Stimulated activated naive CD4-positive, alpha-beta T cell treated with Interleukin-2 at 50 U/mL for 16 hours (primary cell): ENCODE results near the gene ZNF823.
"Not testable (repeated sequence)": the region's sequence is repeated elsewhere in the genome, so short reads cannot be mapped to it uniquely, and the experiment has no call there.

Source experiments
- DNase-seq: peaks from one replicate; lab custom pipeline; 2025; lab: John Stamatoyannopoulos, UW

Gene ZNF823

GRCh38 chr19:11738746-11739620 lies at the start of gene ZNF823:
ZNF823 (minus strand) TSS chr19:11738946; CDS start chr19:11738819, 127 bp downstream.
- peak; percentile 95 for DNase-seq

DNA sequence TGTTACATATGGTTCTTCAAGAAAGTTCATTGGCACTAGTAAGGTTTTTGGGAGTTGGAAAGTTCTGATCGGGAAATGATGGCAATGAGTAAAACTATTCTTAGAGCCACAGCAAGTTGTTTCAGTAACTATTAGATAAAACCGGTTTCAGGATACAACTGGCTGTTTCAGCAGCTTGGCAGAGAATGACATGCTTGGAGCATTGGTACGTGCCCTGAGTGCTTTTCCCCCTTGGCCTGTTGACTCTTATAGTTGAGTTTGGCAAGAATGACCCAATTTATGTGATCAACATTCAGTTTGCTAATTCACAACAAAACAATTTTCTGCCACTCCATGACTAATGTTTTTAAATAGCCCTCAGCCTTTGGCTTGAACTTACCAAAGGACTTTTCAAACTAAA lies 48.8 kb upstream of the ZNF823 start:
- no peak for DNase-seq

- no peak for DNase-seq
These were observed 45.6 kb upstream of the ZNF823 start for GRCh38 chr19:11784356-11784755.

DNA sequence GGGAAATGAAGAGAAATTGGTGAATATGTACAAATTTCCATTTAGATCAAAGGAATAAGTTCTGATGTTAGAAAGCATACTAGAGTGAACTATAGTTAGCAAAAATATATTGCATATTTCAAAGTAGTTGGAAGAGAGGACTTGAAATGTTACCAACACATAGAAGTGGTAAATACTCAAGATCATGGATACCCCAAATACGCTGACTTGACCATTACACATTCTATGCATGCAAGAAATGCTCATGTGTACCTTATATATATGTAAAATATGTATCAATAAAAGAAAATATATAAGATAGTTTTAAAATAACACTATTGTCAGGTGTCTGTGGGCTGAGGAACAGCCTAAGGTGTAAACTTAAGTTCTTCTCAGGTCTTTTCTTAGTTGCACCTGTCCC lies 45.0 kb upstream of the ZNF823 start:
- no peak for DNase-seq

GRCh38 chr19:11781295-11782057 lies 42.7 kb upstream of the ZNF823 start:
- no peak for DNase-seq

GRCh38 chr19:11780431-11781020 lies 41.8 kb upstream of the ZNF823 start:
- no peak for DNase-seq

DNA sequence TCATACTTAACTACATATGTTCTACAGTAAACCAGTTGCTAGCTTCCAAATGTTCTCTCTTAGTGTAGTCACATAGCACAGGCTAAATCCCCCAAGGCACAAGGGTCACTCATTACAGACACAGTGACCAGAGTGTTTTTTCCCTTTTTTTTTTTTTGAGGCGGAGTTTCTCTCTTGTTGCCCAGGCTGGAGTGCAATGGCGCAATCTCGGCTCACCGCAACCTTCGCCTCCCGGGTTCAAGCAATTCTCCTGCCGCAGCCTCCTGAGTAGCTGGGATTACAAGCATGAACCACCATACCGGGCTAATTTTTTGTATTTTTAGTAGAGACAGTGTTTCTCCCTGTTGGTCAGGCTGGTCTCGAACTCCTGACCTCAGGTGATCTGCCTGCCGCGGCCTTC lies 37.9 kb upstream of the ZNF823 start:
- DNase-seq = not testable (repeated sequence)

- DNase-seq = not testable (repeated sequence)
These were observed 32.8 kb upstream of the ZNF823 start for GRCh38 chr19:11771520-11771919.

GRCh38 chr19:11769995-11770394 lies 31.2 kb upstream of the ZNF823 start:
- no peak for DNase-seq

GRCh38 chr19:11767633-11768133 lies 28.9 kb upstream of the ZNF823 start:
- DNase-seq = peak; percentile 11

DNA sequence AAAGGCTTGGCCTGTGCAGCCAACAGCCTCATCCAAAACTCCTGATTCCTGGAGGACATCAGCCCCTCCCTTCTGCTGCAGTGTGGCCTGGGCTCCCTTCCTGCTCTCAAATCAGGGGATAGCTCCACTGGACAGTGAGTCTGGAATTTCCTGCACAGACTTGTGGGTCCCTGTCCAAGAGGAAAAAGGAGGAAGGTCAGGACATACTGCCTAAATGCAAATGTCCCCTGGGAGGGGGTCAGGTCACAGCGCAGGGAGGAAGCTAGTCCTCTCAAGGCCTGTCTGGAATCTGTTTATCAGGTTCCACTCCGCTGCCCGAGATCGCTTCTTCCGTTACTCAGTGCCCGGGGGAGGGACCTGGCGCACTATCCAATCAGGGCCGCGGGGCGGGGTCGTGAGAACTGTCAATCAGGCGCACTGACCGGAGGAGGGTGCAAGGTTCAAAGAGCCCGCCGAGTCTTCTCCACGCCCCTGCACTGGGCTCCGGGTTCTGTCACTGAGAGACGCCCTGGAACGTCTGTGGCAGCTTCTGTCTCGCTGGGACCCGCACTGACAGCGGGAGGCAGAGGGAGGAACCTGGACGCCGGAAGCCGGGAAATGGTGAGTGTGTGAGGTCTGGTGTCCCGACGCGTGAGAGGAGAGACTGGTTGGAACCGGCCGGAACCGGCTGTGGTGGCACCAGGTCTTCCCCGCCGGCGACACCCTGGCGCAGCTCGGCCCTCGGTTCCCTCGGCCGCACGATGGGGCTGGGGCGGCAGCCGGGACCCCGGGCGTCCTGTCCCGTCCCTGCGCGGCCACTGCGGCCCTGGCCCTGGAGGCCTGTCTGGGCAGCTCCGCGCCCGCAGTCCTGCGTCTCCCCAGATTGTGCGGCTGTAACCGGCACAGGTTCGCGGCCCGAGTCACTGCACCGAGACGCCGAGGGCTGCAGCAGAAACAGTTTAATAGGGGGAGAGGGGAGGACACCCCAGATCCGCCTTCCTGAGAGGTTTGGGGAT lies 28.1 kb upstream of the ZNF823 start, which contains the start of gene ZNF441:
TSS of gene ZNF441 (plus strand) at position 404 of the 995 bp plus-strand sequence. CDS start at position 598, 194 bp downstream.
- DNase-seq = peak; percentile 92

DNA sequence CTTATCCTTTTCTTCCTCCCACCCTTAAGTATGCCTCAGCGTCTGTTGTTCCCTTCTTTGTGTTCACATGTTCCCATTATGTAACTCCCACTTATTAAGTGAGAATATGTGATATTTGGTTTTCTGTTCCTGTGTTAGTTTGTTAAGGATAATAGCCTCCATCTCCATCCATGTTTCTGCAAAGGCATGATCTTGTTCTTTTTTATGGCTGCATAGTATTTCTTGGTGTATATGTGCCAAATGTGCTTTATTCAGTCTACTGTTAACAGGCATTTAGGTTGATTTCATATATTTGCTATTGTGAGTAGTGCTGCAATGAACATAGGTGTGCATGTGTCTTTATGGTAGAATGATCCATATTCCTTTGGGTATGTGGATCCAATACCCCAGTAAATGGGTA lies 24.9 kb upstream of the ZNF823 start:
- no peak for DNase-seq

DNA sequence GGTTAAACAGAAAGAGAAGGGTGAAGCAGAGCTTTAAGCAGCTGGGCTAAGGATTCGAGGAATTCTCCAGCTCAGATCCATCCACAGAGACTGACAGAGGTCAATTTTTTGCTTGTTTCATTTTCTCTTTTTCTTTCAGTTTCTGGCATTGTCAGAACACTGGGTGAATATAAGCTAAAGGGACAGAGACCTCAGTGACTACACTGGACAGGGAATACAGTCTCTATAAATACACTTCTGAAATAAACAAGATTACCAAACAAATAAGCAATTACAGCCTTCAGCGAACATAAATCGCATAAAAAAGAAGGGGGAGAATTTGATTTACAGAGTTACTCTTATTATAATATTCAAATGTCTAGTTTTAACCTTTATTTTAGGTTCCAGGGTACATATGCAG lies 24.4 kb upstream of the ZNF823 start:
- DNase-seq = no peak

GRCh38 chr19:11759805-11760204 lies 21.1 kb upstream of the ZNF823 start:
- no peak for DNase-seq

DNA sequence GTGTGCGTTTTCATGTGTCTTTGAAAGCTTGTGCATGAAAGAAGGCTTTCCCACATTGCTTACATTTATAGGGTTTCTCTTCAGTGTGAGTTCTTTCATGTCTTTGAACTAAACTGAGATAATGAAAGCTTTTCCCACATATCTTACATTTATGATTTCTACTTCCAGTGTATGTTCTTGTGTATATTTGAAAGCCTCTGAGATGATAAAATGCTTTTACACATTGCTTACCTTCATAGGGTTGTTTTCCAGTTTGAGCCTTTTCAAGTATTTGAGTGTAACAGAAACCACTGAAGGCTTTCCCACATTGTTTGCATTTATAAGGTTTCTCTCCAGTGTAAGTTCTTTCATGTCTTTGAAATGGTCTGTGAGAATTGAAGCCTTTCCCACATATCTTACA lies 18.2 kb upstream of the ZNF823 start:
- DNase-seq = no peak

DNA sequence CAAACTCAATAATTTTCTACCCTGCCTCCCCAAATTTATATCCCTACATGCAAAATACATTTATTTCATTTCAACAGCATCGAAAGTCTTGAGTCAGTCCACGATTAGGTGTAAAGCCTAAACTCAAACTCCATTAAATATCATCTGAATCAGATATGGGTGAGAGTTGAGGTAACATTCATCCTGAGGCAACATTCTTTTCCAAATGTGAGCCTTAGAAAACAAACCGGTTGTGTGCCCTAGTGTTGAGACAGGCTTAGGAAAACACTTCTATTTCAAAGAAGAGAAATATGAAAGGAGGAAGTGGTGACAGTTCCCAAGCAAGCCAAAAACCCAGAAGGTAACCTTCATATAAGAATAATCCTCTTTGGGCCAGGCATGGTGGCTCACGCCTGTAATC lies 15.9 kb upstream of the ZNF823 start:
- no peak for DNase-seq

DNA sequence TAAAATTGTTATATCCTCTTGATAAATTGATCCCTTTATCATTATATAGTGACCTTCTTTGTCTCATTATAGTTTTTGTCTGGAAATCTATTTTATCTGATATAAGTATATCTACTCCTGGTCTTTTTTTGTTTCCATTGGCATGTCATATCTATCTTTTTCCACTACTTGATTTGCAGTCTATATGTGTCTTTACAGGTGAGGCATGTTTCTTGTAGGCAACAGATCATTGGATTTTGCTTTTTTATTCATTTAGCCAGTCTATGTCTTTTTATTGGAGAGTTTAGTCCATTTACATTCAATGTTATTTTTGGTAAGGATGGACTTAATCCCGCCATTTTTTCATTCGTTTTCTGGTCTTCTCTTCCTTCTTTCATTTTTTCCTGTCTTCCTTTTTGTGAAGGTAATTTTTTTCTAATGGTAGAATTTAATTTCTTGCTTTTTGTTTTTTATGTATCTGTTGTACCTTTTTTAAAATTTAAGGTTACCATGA lies 13.5 kb upstream of the ZNF823 start:
- no peak for DNase-seq

- no peak for DNase-seq
These were observed 11.0 kb upstream of the ZNF823 start for GRCh38 chr19:11749751-11750150.

DNA sequence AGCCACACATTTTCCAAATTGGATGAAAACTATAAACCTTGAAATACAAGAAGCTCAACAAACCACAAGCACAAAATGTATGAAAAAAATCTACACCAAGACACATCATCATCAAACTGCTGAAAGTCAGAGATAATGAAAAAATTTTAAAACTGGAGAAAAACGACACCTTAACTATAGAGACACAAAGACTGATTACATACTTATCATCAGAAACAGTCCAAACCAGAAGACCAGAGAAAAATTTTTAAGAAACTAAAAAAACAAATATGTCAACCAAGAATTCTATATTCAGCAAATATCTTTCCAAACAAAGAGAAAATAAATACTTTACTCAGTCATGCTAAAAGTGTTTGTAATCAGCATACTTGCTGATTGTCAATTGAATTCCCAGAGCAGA lies 8.5 kb upstream of the ZNF823 start:
- DNase-seq = no peak

DNA sequence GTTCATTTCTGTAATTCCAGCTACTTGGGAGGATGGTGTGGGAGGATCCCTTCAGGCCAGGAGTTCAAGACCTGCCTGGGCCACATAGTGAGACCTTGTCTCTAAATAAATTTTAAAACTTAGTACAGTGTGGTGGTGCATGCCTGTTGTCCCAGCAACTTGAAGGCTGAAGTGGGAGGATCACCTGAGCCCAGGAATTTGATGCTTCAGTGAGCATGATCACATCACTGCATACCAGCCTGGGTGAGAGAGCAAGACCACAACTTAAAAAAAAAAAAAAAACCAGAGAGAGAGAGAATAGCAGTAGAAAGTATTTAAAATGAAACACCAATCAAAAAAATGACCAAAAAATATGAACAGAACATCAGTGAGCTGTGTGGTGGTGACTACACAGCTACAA lies 7.1 kb upstream of the ZNF823 start:
- no peak for DNase-seq
